ENCODE measurements around the gene HES2.

The HES2 gene

GRCh38 chr1:6410248-6410893, 9.3 kb downstream of the HES2 start (continued):
- no peak for TF ChIP-seq CSRNP3 (CRISPR knock-in tag; IDR thresholded peaks at IDR 0.05)
- TF ChIP-seq, protein P1, sequence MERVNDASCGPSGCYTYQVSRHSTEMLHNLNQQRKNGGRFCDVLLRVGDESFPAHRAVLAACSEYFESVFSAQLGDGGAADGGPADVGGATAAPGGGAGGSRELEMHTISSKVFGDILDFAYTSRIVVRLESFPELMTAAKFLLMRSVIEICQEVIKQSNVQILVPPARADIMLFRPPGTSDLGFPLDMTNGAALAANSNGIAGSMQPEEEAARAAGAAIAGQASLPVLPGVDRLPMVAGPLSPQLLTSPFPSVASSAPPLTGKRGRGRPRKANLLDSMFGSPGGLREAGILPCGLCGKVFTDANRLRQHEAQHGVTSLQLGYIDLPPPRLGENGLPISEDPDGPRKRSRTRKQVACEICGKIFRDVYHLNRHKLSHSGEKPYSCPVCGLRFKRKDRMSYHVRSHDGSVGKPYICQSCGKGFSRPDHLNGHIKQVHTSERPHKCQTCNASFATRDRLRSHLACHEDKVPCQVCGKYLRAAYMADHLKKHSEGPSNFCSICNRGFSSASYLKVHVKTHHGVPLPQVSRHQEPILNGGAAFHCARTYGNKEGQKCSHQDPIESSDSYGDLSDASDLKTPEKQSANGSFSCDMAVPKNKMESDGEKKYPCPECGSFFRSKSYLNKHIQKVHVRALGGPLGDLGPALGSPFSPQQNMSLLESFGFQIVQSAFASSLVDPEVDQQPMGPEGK (CRISPR knock-in tag; IDR thresholded peaks at IDR 0.05; ENCODE audit: borderline replicate concordance) = no peak

DNA sequence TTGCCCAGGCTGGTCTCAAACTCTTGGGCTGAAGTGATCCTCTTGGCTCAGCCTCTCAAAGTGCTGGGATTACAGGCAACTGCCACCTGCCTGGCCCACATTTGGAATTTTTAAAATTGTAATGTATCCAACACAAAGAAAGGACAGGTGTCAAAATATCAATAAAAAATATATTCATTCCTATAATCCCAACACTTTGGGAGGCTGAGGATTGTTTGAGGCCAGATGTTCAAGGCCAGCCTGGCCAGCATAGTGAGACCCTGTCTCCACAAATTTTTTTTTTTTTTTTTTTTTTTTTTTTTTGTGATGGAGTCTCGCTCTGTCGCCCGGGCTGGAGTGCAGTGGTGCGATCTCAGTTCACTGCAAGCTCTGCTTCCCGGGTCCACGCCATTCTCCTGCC, 10.0 kb downstream of the HES2 start:
- TF ChIP-seq, protein P2, sequence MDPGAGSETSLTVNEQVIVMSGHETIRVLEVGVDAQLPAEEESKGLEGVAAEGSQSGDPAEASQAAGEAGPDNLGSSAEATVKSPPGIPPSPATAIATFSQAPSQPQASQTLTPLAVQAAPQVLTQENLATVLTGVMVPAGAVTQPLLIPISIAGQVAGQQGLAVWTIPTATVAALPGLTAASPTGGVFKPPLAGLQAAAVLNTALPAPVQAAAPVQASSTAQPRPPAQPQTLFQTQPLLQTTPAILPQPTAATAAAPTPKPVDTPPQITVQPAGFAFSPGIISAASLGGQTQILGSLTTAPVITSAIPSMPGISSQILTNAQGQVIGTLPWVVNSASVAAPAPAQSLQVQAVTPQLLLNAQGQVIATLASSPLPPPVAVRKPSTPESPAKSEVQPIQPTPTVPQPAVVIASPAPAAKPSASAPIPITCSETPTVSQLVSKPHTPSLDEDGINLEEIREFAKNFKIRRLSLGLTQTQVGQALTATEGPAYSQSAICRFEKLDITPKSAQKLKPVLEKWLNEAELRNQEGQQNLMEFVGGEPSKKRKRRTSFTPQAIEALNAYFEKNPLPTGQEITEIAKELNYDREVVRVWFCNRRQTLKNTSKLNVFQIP (CRISPR knock-in tag; IDR thresholded peaks at IDR 0.05; ENCODE audit: borderline replicate concordance, low read depth) = no peak
- TF ChIP-seq ARNTL (CRISPR knock-in tag; IDR thresholded peaks at IDR 0.05; ENCODE audit: borderline replicate concordance, low read depth) = no peak
- TF ChIP-seq ZNF8 (CRISPR knock-in tag; IDR thresholded peaks at IDR 0.05) = no peak
- no peak for TF ChIP-seq ESRRG (CRISPR knock-in tag; IDR thresholded peaks at IDR 0.05)
- TF ChIP-seq RARB (CRISPR knock-in tag; IDR thresholded peaks at IDR 0.05) = no peak
- no peak for TF ChIP-seq ZNF565 (CRISPR knock-in tag; conservative IDR thresholded peaks at IDR 0.05; ENCODE audit: low read depth)
- TF ChIP-seq CSRNP3 (CRISPR knock-in tag; IDR thresholded peaks at IDR 0.05) = no peak
- no peak for TF ChIP-seq ISL1 (CRISPR knock-in tag; IDR thresholded peaks at IDR 0.05)
- TF ChIP-seq, protein P3, sequence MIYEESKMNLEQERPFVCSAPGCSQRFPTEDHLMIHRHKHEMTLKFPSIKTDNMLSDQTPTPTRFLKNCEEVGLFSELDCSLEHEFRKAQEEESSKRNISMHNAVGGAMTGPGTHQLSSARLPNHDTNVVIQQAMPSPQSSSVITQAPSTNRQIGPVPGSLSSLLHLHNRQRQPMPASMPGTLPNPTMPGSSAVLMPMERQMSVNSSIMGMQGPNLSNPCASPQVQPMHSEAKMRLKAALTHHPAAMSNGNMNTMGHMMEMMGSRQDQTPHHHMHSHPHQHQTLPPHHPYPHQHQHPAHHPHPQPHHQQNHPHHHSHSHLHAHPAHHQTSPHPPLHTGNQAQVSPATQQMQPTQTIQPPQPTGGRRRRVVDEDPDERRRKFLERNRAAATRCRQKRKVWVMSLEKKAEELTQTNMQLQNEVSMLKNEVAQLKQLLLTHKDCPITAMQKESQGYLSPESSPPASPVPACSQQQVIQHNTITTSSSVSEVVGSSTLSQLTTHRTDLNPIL (CRISPR knock-in tag; IDR thresholded peaks at IDR 0.05; ENCODE audit: low read depth) = no peak
- no peak for TF ChIP-seq PPARA (CRISPR knock-in tag; IDR thresholded peaks at IDR 0.05; ENCODE audit: borderline replicate concordance)
- no peak for TF ChIP-seq OSR1 (CRISPR knock-in tag; IDR thresholded peaks at IDR 0.05)
- no peak for TF ChIP-seq CSDC2 (CRISPR knock-in tag; IDR thresholded peaks at IDR 0.05)
- no peak for ATAC-seq

GRCh38 chr1:6409053-6409452, 10.7 kb downstream of the HES2 start:
- TF ChIP-seq OSR1 (CRISPR knock-in tag; IDR thresholded peaks at IDR 0.05) = no peak
- no peak for TF ChIP-seq GLIS3 (CRISPR knock-in tag; IDR thresholded peaks at IDR 0.05)
- TF ChIP-seq, protein P1 (CRISPR knock-in tag; IDR thresholded peaks at IDR 0.05; ENCODE audit: borderline replicate concordance) = no peak
- TF ChIP-seq ISL1 (CRISPR knock-in tag; IDR thresholded peaks at IDR 0.05) = no peak
- TF ChIP-seq BACH2 (CRISPR knock-in tag; IDR thresholded peaks at IDR 0.05; ENCODE audit: borderline replicate concordance) = no peak
- TF ChIP-seq, protein P4, sequence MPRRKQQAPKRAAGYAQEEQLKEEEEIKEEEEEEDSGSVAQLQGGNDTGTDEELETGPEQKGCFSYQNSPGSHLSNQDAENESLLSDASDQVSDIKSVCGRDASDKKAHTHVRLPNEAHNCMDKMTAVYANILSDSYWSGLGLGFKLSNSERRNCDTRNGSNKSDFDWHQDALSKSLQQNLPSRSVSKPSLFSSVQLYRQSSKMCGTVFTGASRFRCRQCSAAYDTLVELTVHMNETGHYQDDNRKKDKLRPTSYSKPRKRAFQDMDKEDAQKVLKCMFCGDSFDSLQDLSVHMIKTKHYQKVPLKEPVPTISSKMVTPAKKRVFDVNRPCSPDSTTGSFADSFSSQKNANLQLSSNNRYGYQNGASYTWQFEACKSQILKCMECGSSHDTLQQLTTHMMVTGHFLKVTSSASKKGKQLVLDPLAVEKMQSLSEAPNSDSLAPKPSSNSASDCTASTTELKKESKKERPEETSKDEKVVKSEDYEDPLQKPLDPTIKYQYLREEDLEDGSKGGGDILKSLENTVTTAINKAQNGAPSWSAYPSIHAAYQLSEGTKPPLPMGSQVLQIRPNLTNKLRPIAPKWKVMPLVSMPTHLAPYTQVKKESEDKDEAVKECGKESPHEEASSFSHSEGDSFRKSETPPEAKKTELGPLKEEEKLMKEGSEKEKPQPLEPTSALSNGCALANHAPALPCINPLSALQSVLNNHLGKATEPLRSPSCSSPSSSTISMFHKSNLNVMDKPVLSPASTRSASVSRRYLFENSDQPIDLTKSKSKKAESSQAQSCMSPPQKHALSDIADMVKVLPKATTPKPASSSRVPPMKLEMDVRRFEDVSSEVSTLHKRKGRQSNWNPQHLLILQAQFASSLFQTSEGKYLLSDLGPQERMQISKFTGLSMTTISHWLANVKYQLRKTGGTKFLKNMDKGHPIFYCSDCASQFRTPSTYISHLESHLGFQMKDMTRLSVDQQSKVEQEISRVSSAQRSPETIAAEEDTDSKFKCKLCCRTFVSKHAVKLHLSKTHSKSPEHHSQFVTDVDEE (CRISPR knock-in tag; IDR thresholded peaks at IDR 0.05) = no peak
- TF ChIP-seq ARNTL (CRISPR knock-in tag; IDR thresholded peaks at IDR 0.05; ENCODE audit: borderline replicate concordance, low read depth) = no peak
- no peak for TF ChIP-seq ZNF70 (CRISPR knock-in tag; IDR thresholded peaks at IDR 0.05)
- ATAC-seq = no peak

Measured in SK-N-SH treated with all-trans-retinoic acid at 6 μM for 48 hours (cell line).